HG03378 (cell line): Measurements from ENCODE around the gene SYTL5.

Source experiments
- ATAC-seq: cut with Tn5 transposase; IDR thresholded peaks from one replicate; pipeline ENCODE4 v1.9.1; 2021; ENCODE audit warnings: mild to moderate bottlenecking, moderate library complexity; ENCODE audit not compliant: unreplicated experiment

SYTL5 gene

DNA sequence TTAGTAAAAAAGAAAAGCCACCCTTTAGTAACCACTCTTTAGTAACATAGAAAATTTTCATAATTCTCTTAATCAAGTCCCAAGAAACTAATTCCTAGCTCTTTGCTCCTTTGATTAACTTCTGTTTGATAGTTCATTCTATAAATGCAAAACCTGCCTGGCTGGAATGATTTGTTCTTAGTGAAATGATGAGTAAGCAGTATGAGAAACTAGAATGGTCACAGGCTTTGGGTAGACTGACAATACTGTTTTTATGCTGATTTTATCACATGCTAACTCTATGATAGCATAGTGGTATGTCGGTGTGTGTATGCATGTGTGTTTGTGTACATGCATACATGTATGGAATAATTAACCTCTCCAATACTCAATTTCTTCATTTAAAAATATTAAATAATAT, 81.2 kb downstream of the SYTL5 start:
- no peak for ATAC-seq

GRCh38 chrX:38089173-38089982, 83.0 kb downstream of the SYTL5 start:
- no peak for ATAC-seq

DNA sequence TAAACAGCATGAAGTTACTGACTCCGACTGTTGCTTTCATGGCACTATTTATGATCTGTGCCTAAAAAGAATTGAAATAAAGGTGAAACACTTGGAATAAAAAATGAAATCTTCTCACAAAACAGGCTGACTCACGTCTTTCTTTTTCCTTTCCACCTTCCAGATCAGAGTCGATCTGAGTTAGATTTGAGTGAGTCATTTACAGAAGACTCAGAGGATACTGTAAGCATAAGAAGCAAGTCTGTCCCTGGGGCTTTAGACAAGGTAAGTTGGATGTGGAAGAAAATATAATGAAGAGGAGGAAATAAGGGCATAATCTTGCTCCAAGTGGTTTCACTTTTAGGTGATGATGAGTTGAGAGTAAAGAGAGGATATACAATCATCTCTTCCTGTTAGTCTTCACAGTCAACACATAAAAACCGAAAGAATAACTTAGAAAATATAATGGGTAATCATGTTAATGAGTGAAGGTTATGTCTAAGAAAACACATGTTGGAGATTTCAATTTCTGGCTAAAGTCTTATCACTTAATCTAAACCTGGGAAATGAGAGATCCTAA, 89.7 kb downstream of the SYTL5 start:
- no peak for ATAC-seq

- ATAC-seq: no peak
These were observed 93.3 kb downstream of the SYTL5 start for GRCh38 chrX:38099688-38100087.

GRCh38 chrX:38102240-38102639, 95.9 kb downstream of the SYTL5 start:
- ATAC-seq: no peak

DNA sequence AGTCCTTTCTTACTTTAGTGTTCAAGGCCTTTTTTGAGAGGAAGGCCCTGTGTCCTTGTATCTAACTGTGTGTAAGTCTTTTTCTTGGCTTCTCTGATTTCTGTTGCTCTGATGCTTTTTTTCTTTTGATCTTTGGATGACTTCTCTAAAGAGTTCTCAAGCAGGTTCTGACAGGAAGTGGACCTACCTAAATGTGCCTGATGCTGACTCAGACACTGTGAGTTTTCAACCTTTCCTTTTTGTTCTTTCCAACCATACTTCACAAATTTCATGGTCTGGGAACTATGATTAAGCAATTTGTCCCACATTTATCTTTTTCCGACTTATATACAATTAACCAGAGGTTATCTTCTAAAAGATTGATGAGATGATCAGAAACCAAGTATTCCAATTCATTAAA, 96.5 kb downstream of the SYTL5 start:
- ATAC-seq: no peak

DNA sequence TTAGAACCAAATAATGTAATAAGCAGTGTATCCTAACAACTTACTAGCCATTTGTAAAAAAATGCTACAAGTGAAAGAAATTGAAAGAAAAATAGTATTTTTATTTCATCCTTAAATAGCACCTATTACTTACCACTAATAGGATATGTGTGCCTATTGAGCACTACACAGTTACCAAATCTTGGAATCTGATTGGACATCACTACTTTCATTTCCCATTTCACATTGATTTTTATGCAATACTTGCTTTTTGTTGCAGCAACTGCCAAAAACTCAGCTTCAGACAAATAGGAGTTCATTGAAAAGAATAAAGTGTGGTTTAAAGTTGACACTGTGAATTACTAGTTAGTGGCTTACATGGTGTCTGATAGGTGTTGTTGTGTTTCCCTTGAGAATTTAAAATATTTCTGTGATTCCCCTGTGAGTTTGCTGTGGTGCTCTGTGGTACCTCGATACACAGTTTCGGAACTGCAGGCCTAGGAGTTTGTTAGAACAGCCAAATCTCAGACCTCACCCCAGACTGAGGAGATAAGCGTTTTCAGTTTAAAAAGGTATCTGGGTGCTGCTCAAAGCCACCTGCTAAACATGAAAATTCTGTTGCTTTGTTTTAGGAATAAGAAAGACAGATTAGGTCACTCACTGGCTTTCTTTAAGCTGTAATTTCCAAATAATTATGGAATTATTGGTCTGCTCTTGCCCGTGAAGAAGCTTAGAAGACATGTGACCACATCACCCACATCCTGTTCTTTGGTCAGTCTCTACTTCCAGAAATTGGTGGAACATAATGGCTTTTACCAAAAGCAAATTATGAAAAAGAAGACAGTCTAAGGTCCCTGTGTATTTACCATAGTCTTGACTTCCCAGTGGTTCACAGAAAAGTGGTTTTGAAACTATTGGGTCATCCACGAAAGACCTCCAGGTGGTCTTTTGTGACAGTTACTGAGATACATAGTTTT, 97.8 kb downstream of the SYTL5 start:
- peak; percentile 89 for ATAC-seq

DNA sequence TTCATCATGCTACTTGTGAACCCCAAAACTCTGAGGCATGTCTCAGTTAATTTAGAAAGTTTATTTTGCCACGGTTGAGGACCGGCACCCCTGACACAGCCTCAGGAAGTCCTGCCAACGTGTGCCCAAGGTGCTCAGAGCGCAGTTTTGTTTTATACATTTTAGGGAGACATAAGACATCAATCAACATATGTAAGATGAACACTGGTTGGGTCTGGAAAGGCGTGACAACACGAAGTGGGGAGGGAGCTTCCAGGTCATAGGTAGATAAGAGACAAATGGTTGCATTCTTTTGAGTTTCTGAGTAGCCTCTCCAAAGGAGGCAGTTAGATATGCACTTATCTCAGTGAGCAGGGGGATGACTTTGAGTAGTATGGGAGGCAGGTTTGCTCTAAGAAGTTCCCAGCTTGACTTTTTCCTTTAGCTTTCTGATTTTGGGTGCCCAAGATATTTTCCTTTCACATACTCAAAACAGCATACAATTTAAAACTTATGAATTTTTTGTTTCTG, 98.9 kb downstream of the SYTL5 start:
- no peak for ATAC-seq

GRCh38 chrX:38106991-38107655, 100.8 kb downstream of the SYTL5 start:
- ATAC-seq: no peak

DNA sequence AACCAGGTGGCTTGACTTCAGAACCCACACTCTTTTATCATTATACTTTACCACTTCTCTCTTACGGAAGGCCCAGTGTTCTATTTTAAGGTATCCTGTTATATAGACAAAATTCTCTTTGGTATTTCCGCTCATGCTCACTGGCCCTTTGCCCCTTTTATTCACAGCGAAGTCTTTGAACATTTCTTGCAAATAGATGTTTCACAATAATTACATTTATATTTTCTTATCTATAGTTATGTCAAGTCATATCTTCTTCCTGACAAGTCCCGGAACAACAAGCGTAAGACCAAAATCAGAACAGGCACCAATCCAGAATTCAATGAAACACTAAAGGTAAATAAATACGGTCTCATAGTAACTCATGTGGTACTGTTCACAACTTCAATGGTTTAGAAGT, 102.0 kb downstream of the SYTL5 start:
- no peak for ATAC-seq

- no peak for ATAC-seq
These were observed 102.9 kb downstream of the SYTL5 start for GRCh38 chrX:38109042-38109898.

GRCh38 chrX:38110231-38110630, 103.9 kb downstream of the SYTL5 start:
- ATAC-seq: no peak

DNA sequence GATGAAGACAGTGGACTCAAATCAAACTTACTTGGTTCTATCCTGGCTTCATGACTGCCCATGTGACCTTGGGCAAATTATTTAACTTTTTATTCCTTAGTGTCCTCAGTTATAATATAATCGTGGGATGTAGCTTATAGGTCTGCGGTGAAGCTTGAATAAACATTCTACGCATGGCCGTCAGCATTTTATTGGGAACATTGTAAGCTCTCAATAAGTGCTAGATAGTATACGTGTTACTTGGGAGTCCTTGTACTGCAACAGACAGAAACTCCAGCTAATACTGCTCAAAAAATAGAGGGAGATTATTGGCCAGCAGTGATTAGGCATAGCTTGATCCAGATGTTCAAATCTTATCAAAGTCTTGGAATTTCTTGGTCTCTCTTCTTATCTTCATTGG, 104.8 kb downstream of the SYTL5 start:
- ATAC-seq: no peak

- ATAC-seq: peak; percentile 81
These were observed 106.2 kb downstream of the SYTL5 start for GRCh38 chrX:38112566-38112965.

- ATAC-seq: no peak
These were observed 110.4 kb downstream of the SYTL5 start for GRCh38 chrX:38116706-38117105.

DNA sequence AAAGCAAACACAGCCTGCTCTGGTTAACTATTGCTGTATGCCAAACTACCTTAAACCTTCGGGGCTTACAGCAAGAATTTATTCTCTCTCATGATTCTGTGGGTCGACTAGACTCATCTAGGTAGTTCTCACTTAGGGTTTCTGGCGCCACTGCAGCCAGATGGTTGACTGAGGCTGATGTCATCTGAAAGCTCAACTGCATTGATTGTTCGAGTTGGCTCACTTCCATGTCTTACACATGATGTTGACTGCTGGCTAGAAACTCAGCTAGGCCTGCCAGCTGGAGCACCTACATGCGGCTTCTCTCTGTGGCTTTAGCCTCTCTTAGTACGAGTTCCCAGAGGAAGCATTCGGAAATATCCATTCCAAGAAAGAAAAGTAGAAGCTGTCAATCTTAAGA, 111.1 kb downstream of the SYTL5 start:
- no peak for ATAC-seq

GRCh38 chrX:38124000-38124399, 117.6 kb downstream of the SYTL5 start:
- no peak for ATAC-seq

GRCh38 chrX:38126179-38126578, 119.8 kb downstream of the SYTL5 start:
- ATAC-seq: no peak

DNA sequence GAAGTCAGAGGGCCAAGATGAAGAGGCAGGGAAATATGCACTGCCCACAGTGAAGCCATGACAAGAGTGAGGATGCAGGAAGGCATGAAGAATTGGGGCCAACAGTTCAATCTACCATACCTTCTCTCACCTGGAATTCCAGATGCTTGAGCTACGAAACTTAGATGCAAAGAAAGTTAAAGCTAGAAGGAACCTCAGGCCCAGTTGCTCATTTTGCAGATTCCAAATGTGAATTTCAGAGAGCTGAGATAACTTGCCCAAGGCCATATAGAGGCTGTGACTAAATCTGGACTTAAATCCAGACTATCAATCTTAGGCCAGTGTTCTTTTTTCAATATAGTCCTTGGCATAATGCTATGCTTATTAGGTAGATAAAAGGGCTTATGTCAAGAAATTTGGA, 121.6 kb downstream of the SYTL5 start:
- ATAC-seq: no peak

DNA sequence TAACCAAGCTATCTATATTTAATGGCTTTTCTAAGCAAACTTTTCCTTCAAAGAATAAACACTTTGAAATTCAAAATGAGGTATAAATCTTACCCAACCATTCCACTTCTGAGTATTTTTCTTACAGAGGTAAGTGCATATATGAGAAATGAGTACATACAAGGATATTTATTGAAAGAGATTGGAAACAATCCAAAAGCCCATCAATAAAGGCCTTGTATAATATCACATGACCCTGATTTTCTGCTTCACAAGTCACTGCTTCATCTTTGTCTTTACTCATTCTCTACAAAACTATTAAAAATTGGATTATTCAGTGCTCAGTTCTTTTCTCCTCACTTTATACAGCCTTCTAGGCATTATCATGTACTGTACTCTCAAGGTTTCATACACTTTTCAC, 123.0 kb downstream of the SYTL5 start:
- no peak for ATAC-seq
